GM21786 (cell line): Measurements from ENCODE around the gene SLC27A2.
"Not testable (repeated sequence)": the region's sequence is repeated elsewhere in the genome, so short reads cannot be mapped to it uniquely, and the experiment has no call there.

Experiments
- ATAC-seq: cut with Tn5 transposase; IDR thresholded peaks from one replicate; pipeline ENCODE4 v1.9.1; 2021; ENCODE audit not compliant: unreplicated experiment

The SLC27A2 gene

GRCh38 chr15:50162969-50163718 is 18.9 kb upstream of the SLC27A2 start:
- no peak for ATAC-seq

DNA sequence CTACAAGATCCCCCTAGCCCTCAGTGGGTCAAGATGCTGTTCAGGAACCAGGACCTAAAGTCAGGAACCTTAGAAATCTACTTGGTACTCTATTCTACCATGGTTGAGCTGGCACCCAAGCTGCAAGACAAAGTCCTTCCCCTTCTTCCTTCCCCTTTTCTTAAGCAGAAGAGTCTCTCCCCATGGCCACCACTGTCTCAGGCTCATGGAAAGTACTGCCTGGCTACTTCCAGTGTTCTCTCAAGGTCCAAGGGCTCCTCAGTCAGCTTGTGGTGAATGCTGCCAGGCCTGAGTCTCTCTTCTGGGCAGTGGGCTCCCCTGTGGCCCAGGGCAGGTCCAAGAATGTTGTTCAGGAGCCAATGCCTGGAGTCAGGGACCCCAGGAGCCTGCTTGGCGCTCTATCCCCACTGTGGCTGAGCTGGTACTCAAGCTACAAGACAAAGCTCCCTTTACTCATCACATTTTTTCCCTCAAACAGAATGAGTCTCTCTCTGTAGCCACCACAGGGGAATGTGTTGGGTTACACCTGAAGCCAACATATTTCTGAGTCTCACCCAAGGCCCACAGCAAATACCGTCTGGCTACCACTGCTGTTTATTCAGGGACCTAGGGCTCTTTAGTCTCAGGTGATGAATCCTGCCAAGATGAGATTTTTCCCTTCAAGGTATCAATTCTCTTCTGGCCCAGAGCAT is 18.1 kb upstream of the SLC27A2 start:
- ATAC-seq = no peak

DNA sequence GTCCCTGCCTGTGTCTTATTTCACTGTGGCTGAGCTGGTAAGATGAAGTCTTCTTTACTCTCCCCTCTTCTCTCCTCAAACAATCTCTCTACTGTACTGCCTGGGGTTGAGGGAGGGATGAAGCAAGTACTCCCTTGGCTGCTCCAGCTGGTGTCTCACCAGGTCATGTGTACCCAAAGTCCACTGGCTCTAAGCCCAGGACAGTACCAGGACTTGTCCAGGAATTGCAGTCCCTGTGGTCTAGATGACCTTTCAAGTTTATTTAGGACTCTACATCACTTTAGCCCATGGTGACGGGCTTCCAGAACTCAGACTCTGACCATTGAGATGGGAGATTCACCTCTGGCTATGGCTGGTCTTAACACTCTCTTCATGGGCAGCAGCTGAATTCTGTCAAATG is 17.5 kb upstream of the SLC27A2 start:
- ATAC-seq = no peak

GRCh38 chr15:50166216-50166615 is 15.8 kb upstream of the SLC27A2 start:
- no peak for ATAC-seq

DNA sequence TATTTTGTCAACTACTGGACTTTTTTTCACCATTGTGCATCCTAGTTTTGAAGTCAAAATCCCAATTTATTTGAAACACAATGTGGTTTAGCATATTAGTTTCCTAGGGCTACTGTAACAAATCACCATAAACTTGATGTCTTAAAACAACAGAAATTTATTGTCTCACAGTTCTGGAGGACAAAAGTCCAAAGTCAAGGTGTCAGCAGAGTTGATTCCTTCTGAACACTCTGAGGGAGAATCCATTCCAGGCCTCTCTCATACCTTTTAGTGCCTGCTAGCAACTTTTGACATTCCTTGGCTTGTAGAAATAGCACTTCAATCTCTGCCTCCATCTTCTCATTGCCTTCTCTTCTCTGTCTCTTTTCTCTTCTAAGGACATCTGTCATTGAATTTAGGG is 14.9 kb upstream of the SLC27A2 start:
- ATAC-seq = no peak

DNA sequence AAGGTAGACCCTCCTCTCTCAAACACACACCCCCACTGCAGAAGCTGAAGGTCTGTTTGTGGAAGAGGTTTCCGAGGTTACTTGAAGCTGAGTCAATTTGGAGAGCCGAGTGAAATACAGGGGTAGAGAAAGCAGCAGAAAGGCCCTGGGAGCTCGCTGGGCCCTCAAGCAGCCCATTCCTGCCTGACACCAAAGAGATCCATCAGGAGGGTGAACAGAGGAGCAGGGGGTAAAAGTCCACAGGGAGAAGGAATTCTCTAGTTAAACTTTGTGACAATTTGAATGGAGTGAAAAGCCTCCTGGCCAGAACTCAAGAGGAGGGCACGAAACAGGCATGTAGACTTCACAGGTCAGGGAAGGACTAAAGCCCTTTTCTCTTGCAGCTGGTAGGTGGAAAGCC is 13.6 kb upstream of the SLC27A2 start:
- no peak for ATAC-seq

- no peak for ATAC-seq
Measured at GRCh38 chr15:50168783-50169411, 13.1 kb upstream of the SLC27A2 start.

GRCh38 chr15:50172360-50172895 is 9.6 kb upstream of the SLC27A2 start:
- not testable (repeated sequence) for ATAC-seq

DNA sequence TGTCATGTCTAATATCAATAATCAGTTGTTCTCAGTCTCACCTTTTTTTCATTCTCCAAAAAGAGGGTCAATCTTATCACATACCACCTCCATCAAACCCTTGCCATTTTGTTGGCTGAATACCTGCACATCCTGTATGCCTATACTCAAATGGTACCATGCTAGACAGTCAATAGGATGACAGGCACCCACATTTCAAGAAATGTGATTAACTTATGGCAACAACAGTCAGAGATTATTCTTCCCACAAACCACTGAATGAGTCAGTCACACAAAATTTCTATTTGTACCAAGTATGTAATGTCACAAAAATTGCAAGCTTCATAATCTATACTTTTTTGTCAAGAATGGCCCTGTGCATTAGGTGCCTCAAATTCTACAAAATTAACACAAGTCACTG is 5.1 kb upstream of the SLC27A2 start:
- no peak for ATAC-seq

GRCh38 chr15:50180091-50180490 is 1.9 kb upstream of the SLC27A2 start:
- no peak for ATAC-seq

DNA sequence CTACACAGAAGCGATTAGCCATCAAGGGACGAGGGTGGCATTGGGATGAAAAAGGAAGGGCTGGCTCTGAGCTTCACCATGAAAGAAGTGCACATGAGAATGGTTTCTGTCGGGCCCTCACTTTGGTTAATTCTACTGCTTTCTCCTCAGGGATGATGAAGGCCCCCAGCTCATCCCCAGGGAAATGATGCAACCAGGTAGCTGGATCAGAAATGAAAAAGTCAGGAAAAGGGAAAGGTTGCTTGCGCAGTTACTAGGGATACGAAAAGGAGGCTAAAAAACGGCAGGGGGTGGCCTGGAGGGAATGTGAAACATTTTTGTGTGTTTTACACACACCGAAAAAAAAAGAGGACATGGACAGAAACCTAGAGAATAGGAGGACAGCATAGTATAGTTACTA is 1.4 kb upstream of the SLC27A2 start:
- no peak for ATAC-seq

GRCh38 chr15:50181201-50181968 is 611 bp upstream of the SLC27A2 start:
- no peak for ATAC-seq

DNA sequence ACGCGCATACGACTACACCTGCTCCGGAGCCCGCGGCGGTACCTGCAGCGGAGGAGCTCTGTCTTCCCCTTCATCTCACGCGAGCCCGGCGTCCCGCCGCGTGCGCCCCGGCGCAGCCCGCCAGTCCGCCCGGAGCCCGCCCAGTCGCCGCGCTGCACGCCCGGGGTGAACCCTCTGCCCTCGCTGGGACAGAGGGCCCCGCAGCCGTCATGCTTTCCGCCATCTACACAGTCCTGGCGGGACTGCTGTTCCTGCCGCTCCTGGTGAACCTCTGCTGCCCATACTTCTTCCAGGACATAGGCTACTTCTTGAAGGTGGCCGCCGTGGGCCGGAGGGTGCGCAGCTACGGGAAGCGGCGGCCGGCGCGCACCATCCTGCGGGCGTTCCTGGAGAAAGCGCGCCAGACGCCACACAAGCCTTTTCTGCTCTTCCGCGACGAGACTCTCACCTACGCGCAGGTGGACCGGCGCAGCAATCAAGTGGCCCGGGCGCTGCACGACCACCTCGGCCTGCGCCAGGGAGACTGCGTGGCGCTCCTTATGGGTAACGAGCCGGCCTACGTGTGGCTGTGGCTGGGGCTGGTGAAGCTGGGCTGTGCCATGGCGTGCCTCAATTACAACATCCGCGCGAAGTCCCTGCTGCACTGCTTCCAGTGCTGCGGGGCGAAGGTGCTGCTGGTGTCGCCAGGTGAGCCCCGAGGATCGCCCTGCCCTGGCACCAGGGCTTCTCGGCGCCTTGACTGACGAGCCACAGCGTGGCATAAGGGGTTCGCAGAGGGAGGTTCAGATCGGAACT is 420 bp downstream of the SLC27A2 start:
- peak; percentile 47 for ATAC-seq

DNA sequence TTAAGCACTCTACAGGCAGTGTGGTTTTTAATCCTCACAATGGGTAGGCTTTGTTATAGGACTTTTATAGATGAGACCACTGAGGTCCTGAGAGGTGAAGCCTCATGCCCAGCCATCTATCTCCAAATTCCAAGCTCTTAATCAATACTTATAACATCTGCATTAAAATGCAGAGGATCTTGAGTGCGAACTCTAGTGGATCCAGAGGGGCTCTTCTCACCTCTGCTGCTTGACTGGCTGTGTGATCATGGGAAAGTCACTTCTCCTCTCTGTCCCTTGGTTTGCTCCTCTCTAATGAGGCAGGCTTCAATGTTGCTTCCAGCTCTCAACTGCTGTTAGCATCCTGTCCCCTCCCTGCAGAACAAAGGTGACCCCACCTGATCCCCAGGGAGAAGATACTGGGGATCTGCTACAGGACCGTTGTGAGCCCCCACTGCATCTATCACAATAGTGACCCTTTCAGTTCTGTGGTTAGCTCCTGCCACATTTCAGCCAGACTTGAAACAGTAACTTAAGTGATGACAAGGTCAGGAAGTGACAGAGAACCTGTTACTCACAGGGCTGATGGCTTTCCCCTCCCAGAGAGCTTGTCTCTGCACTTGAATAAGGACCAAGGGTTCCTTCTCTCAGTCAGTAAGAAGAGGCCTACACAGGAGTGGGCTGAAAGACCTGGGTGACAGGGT is 1.3 kb downstream of the SLC27A2 start:
- ATAC-seq = peak; percentile 50

DNA sequence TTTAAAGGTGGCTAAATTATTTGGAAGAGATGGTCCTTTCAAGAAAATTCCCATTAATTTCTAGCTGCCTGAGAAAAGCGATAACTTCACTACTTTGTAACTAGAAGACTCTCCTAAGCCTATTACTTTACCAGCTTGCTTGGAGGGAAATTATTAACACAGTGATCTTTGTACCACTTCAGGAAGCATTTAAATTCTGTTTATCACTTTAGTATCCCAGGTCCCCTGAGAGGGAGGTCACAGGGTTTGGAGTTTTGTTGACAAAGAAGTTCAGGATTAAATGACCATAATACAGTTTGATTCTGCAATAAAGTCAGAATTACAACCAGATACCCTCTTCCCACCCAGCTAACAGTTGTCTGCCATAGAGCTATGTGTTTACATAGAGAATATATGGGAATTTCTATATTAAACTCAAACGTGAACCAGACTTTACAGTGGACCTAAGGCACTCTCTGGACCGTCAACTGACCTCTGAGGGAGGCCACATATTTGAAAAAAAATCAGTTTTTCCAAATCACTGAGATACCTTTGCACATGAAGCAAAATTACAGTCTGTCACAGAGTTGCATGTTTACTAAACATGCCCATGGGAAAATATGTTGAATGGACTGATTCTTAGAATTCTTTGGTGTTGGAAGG is 3.0 kb downstream of the SLC27A2 start:
- no peak for ATAC-seq

GRCh38 chr15:50186090-50186489 is 4.1 kb downstream of the SLC27A2 start:
- ATAC-seq = no peak

- no peak for ATAC-seq
Measured at GRCh38 chr15:50186752-50187151, 4.8 kb downstream of the SLC27A2 start.

- no peak for ATAC-seq
Measured at GRCh38 chr15:50187525-50187924, 5.5 kb downstream of the SLC27A2 start.

- ATAC-seq = no peak
Measured at GRCh38 chr15:50187997-50188396, 6.0 kb downstream of the SLC27A2 start.
